AG08395 (cell line): ENCODE results near the gene UBC.
"Not testable (repeated sequence)": the region's sequence is repeated elsewhere in the genome, so short reads cannot be mapped to it uniquely, and the experiment has no call there.

Experiments used
- DNase-seq: peaks from one replicate; pipeline ENCODE4 v3.0.0; 2012; ENCODE audit warnings: mixed read lengths, low spot score

Gene UBC

DNA sequence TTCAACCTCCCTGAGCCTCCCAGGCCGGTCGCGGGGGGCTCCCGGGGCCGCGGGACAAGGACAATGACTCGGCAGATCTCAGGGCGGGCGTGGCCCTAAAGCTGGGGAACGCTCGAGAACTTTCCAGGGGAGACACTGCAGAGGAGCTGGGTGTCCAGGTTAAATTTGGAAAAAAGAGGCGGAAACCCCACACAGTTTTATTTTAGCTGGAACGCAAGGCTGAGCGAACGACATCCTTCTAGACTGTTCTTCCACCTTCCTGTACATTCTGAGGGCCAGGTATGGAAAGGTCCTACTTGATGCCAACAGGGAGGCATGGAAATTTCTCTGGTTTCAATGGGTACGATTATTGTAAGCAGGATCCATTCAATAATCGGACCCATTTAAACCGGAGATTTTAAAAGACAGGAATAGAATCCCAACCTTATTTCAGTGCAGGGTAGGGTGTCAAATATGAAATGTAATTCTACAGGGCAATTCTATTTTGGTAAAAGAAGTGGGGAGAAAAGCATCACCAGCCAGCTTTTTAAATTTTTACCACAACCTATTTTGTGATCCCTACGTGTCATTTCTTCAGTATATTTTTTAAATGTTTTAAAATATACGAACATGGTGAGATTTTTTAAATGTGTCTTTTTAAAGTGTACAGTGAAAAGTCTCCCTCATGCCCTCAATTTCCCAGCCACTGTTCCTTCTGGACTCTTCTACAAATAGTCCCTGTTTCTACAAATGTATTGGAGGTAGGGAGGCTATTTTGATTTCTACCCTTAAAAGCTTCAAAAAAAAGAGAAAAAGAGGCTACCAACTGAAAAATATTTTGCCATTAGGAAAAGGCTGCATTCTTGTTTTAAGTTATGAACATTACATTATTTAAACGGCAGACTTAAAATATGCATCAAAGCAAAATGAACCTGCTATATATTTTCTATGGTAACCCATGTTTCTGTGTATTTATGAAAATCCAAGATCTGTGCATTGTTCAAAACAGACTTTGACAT lies 1.1 kb upstream of the UBC start:
- DNase-seq, result peak; percentile 14

- DNase-seq, result no peak
These were observed 717 bp downstream of the UBC start for GRCh38 chr12:124913474-124914391.

DNA sequence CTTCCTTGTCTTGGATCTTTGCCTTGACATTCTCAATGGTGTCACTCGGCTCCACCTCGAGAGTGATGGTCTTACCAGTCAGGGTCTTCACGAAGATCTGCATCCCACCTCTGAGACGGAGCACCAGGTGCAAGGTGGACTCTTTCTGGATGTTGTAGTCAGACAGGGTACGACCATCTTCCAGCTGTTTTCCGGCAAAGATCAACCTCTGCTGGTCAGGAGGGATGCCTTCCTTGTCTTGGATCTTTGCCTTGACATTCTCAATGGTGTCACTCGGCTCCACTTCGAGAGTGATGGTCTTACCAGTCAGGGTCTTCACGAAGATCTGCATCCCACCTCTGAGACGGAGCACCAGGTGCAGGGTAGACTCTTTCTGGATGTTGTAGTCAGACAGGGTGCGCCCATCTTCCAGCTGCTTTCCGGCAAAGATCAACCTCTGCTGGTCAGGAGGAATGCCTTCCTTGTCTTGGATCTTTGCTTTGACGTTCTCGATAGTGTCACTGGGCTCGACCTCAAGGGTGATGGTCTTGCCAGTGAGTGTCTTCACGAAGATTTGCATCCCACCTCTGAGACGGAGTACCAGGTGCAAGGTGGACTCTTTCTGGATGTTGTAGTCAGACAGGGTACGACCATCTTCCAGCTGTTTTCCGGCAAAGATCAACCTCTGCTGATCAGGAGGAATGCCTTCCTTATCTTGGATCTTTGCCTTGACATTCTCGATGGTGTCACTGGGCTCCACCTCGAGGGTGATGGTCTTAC lies 1.7 kb downstream of the UBC start:
- not testable (repeated sequence) for DNase-seq

DNA sequence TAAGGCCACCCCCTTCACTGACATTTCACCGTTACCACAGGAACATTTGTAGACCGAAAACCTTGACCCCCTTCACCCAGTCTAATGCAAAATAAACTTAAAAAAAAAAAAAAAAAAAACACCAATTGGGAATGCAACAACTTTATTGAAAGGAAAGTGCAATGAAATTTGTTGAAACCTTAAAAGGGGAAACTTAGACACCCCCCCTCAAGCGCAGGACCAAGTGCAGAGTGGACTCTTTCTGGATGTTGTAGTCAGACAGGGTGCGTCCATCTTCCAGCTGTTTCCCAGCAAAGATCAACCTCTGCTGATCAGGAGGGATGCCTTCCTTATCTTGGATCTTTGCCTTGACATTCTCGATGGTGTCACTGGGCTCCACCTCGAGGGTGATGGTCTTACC lies 2.9 kb downstream of the UBC start:
- DNase-seq, result not testable (repeated sequence)

- no peak for DNase-seq
These were observed 3.6 kb downstream of the UBC start for GRCh38 chr12:124910561-124911478.

GRCh38 chr12:124909831-124910560 lies 4.5 kb downstream of the UBC start:
- DNase-seq, result no peak

DNA sequence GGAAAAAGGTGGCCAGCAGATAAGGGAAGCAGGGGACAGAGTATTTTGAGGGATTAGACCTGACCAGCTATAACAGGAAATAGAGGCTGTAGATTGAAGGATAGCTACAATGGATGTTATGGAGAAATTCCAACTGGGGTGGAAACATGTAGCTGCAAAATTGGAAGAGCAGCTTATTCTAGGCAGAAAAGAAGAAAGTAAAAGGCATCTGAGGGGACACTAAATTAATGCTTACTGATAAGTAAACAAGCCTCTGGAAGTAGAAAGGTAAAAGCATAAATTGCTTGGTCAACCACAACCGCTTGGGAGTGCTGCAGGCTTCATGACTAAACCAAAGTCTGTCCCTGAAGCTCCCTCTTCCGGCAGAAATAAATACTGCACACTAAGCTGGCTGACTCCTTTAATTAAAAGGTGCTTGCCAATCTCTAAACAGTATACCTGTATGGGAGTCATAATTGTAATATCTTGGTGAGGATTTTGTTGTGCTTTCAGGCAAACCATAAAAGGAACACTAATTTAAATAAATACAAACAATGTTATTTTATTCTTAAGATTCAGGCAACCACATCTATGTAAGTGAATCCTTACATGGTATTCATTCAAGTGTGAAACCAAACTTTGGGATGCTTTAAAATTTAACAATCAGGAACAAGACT lies 7.7 kb downstream of the UBC start:
- DNase-seq, result peak; percentile 75

DNA sequence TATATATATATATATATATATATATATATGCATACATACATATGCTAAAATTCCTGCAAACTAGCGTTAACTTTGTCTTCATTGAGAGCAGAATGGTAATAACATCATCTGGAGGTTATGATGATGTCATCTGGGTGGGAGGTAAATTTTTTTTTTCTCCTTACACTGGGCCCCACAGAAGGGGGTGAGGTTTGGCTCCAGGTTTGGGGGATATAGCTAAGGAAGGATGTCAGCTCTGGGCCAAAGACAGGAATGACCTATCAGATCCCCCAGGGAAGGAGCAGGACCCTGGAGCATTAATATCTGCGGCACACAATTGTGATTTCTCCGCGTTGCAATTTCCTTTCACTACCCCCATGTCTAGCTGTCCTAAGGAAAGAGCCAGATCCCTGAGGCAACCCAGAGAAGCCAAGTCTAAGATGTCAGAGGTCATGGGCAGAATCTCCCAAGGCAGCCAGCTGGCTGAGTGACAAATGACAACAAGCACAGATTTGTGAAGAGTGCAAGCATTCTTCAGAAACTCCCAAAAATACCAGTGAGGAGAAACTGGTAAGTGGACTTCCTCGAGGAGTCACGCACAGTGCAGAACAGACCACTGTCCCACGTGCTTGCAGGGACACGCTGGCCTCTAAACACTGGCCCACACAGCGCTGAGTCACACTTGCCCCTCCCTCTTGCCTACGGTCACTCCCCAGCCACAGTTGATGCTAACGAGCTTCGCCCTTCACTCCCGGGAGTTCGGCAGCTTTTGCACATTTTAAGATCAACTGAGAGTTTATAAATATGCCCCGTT lies 9.9 kb downstream of the UBC start:
- DNase-seq, result peak; percentile 96

GRCh38 chr12:124902916-124903315 lies 11.5 kb downstream of the UBC start:
- DNase-seq, result no peak

- DNase-seq, result no peak
These were observed 13.4 kb downstream of the UBC start for GRCh38 chr12:124901003-124901402.

- DNase-seq, result not testable (repeated sequence)
These were observed 14.1 kb downstream of the UBC start for GRCh38 chr12:124900345-124900795.

GRCh38 chr12:124898923-124899294 lies 15.5 kb downstream of the UBC start:
- DNase-seq, result no peak

DNA sequence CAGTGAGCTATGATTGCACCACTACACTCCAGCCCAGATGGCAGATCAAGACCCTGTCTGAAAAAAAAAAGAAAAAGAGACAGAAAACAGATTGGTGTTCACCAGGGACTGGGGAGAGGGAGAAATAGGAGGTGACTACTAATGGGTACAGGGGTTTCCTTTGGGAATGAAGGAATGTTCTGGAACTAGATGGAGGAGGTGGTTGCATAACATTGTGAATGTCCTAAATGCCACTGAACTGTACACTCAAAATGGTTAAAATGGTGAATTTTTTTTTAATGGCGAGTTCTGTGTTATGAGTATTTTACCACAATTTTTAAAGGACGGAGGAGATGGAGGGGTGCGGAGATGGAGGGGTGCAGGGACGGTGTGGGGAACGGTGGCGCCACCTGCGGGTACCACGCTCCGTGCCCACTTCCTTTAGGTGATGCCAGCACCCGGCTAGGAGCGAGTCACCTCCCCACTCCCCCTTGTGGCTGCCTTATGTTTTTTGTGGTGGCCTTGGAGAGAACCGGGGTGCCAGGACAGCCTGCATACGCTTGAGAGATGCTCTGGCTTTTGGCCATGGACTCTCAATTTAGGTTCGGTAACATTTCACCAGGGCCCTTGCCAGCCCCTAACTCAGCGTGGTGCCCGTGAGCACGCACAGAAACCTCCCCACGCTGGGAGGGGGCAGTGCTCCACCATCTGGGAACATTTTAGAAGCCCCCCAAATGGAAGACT lies 16.1 kb downstream of the UBC start:
- DNase-seq, result peak; percentile 62

GRCh38 chr12:124896461-124896860 lies 18.0 kb downstream of the UBC start:
- DNase-seq, result no peak

GRCh38 chr12:124893792-124894516 lies 20.5 kb downstream of the UBC start:
- no peak for DNase-seq

DNA sequence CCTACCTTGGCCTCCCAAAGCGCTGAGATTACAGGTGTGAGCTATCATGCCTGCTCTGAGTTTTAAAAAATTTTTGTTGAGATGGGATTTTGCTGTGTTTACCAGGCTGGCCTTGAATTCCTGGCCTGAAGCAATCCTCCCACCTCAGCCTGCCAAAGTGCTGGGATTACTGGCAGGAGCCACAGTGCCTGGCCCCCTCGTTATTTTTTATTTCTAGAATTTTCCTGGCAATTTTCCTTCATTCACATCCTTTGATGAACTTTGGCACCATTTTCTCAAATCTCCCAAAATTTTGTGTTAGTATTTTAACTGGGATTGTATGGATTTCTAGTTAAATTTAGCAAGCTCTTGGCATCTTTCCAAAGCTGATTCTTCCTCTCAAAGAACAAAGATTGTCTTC lies 26.2 kb downstream of the UBC start:
- DNase-seq, result no peak

DNA sequence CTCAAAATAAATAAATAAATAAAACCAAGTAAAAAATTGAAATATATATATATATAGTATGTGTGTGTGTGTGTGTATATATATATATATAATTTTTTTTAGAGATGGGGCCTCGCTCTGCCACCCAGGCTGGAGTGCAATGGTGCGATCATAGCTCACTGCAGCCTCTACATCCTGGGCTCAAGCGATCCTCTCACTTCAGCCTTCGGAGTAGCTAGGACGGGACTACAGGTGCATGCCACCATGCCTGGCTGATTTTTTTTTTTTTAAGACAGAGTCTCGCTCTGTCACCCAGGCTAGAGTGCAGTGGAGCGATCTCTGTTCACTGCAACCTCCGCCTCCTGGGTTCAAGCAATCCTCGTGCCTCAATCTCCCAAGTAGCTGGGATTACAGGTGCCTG lies 26.7 kb downstream of the UBC start:
- DNase-seq, result not testable (repeated sequence)
